H1 (cell line): ENCODE results near the gene TP73. TPM values are rescaled to one million over a fixed set of nuclear protein-coding genes. Genes with fewer than 3 reads are reported as not detected.

Experiments
- CTCF ChIA-PET: fragments of 300-600 bp; sonication (Branson Sonifier 250); formaldehyde crosslinking; loops from one replicate; lab custom pipeline; 2021; ENCODE audit not compliant: partially characterized antibody; lab: Charles Lee
- POLR2A ChIA-PET: fragments of 300-600 bp; sonication (Branson Sonifier 250); formaldehyde crosslinking; loops from one replicate; lab custom pipeline; 2021; ENCODE audit warnings: inconsistent platforms; ENCODE audit not compliant: partially characterized antibody; lab: Charles Lee
- DNase-seq, 2 experiments: peaks; one replicate each; pipeline versions ENCODE4 v3.0.0 to v3.0.0-alpha.2; 2010 to 2022; ENCODE audit warnings: low spot score in 2 of 2, low read depth in 1 of 2, mixed read lengths in 1 of 2
- FAIRE-seq: peaks from 2 replicates; lab custom pipeline; 2011; peaks lifted over from hg19 to GRCh38; lab: Jason Lieb, UNC
- H2AFZ ChIP-seq: 2 replicates; pipeline ENCODE4 v1.8.1; 2012; ENCODE audit warnings: low read length, inconsistent platforms
- H2AK5ac ChIP-seq: 2 replicates; pipeline ENCODE4 v1.6.1; 2013; ENCODE audit warnings: low read depth, low read length
- H2BK120ac ChIP-seq: replicated peaks from 2 replicates; pipeline ENCODE3; 2013; ENCODE audit warnings: low read depth, low read length, inconsistent platforms
- H2BK12ac ChIP-seq: 2 replicates; pipeline ENCODE4 v1.6.1; 2013; ENCODE audit warnings: low read depth, low read length
- H2BK15ac ChIP-seq: 2 replicates; pipeline ENCODE4 v1.6.1; 2013; ENCODE audit warnings: low read length
- H2BK20ac ChIP-seq: 2 replicates; pipeline ENCODE4 v1.6.1; 2013; ENCODE audit warnings: low read length
- H2BK5ac ChIP-seq: 2 replicates; pipeline ENCODE4 v1.6.1; 2013; ENCODE audit warnings: low read depth, low read length
- H3K14ac ChIP-seq: 2 replicates; pipeline ENCODE4 v1.6.1; 2013; ENCODE audit warnings: inconsistent platforms; ENCODE audit not compliant: insufficient read length
- H3K18ac ChIP-seq: 2 replicates; pipeline ENCODE4 v1.6.1; 2013; ENCODE audit warnings: low read length; ENCODE audit errors: extremely low read depth
- H3K23ac ChIP-seq: 2 replicates; pipeline ENCODE4 v1.6.1; 2013; ENCODE audit warnings: inconsistent platforms; ENCODE audit not compliant: insufficient read length
- H3K23me2 ChIP-seq: 2 replicates; pipeline ENCODE4 v1.6.1; 2013; ENCODE audit warnings: low read depth, low read length
- H3K27ac ChIP-seq: 2 replicates; pipeline ENCODE4 v1.6.1; 2011; ENCODE audit warnings: low read depth, low read length, inconsistent platforms
- H3K27me3 ChIP-seq, 4 experiments: replicated peaks in 1 of 4; 1 replicate in 1 of 4; 2 replicates in 3 of 4; pipeline versions ENCODE4 v1.6.1 to v1.8.1; 2011 to 2013; ENCODE audit warnings: low read length in 3 of 4, mild to moderate bottlenecking in 3 of 4, inconsistent platforms in 2 of 4, mixed read lengths in 2 of 4, moderate library complexity in 1 of 4; ENCODE audit not compliant: control insufficient read depth in 3 of 4, insufficient read depth in 3 of 4; ENCODE audit errors: extremely low read depth in 1 of 4
- H3K36me3 ChIP-seq, 4 experiments: 2 replicates each; pipeline versions ENCODE4 v1.6.1 to v1.8.1; 2011 to 2013; ENCODE audit warnings: mild to moderate bottlenecking in 4 of 4, low read length in 3 of 4, moderate library complexity in 2 of 4, control low read depth in 1 of 4, inconsistent platforms in 1 of 4; ENCODE audit not compliant: insufficient read depth in 4 of 4, control insufficient read depth in 2 of 4
- H3K4ac ChIP-seq: replicated peaks from 2 replicates; pipeline ENCODE3; 2013; ENCODE audit warnings: low read length, low read depth, mixed read lengths, inconsistent platforms; ENCODE audit not compliant: insufficient read length
- H3K4me1 ChIP-seq, 4 experiments: replicated peaks in 1 of 4; 1 replicate in 1 of 4; 2 replicates in 3 of 4; pipeline versions ENCODE4 v1.6.1 to v1.8.1; 2011 to 2013; ENCODE audit warnings: low read length in 3 of 4, inconsistent platforms in 2 of 4, mixed read lengths in 1 of 4; ENCODE audit not compliant: insufficient read depth in 4 of 4, control insufficient read depth in 3 of 4
- H3K4me2 ChIP-seq, 2 experiments: 2 replicates each; pipeline versions ENCODE4 v1.6.1 to v1.8.1; 2011 to 2013; ENCODE audit warnings: low read depth in 2 of 2, low read length in 2 of 2, control low read depth in 1 of 2, inconsistent platforms in 1 of 2, mild to moderate bottlenecking in 1 of 2; ENCODE audit not compliant: insufficient read depth in 1 of 2
- H3K4me3 ChIP-seq, 4 experiments: fragments of 200-600, 300-600 bp in 1 of 4; sonication (generic), shearing (Covaris generic), sonication (Bioruptor Twin) in 1 of 4; 2 replicates each; pipeline versions ENCODE4 v1.5.1 to v1.8.1; 2011 to 2016; ENCODE audit warnings: low read length in 4 of 4, low read depth in 3 of 4, control low read depth in 2 of 4, inconsistent platforms in 2 of 4, mild to moderate bottlenecking in 2 of 4, mixed read lengths in 1 of 4, moderate library complexity in 1 of 4; ENCODE audit not compliant: insufficient read depth in 2 of 4; ENCODE audit errors: extremely low read depth in 1 of 4
- H3K56ac ChIP-seq: replicated peaks from 2 replicates; pipeline ENCODE3; 2013; ENCODE audit warnings: low read depth, mild to moderate bottlenecking, mixed read lengths, low read length, inconsistent platforms; ENCODE audit not compliant: insufficient read length
- H3K79me1 ChIP-seq: 2 replicates; pipeline ENCODE4 v1.6.1; 2013; ENCODE audit warnings: low read depth, low read length, control low read depth
- H3K79me2 ChIP-seq, 2 experiments: 2 replicates each; pipeline versions ENCODE4 v1.6.1 to v1.8.1; 2012 to 2013; ENCODE audit warnings: low read length in 2 of 2, mild to moderate bottlenecking in 2 of 2, inconsistent platforms in 1 of 2; ENCODE audit not compliant: insufficient read depth in 2 of 2, control insufficient read depth in 1 of 2
- H3K9ac ChIP-seq, 4 experiments: replicated peaks in 1 of 4; 1 replicate in 1 of 4; 2 replicates in 3 of 4; pipeline versions ENCODE4 v1.6.1 to v1.8.1; 2011 to 2013; ENCODE audit warnings: low read depth in 3 of 4, low read length in 3 of 4, control low read depth in 2 of 4, mild to moderate bottlenecking in 2 of 4, moderate library complexity in 2 of 4, inconsistent platforms in 1 of 4; ENCODE audit errors: extremely low read depth in 1 of 4
- H3K9me3 ChIP-seq, 2 experiments: 2 replicates each; pipeline versions ENCODE4 v1.6.1 to v1.8.1; 2012 to 2013; ENCODE audit warnings: mild to moderate bottlenecking in 2 of 2, moderate library complexity in 2 of 2, control low read depth in 1 of 2, inconsistent platforms in 1 of 2, low read depth in 1 of 2, low read length in 1 of 2, mixed read lengths in 1 of 2; ENCODE audit not compliant: insufficient read depth in 2 of 2
- H4K20me1 ChIP-seq, 2 experiments: replicated peaks in 1 of 2; 2 replicates each; pipeline versions ENCODE3 to v1.8.1; 2011 to 2013; ENCODE audit warnings: inconsistent platforms in 2 of 2, low read length in 2 of 2, mild to moderate bottlenecking in 1 of 2; ENCODE audit not compliant: insufficient read depth in 2 of 2, control insufficient read depth in 1 of 2
- H4K5ac ChIP-seq: 2 replicates; pipeline ENCODE4 v1.6.1; 2013; ENCODE audit warnings: low read length, low read depth, mixed read lengths, inconsistent platforms; ENCODE audit not compliant: insufficient read length
- H4K8ac ChIP-seq: 2 replicates; pipeline ENCODE4 v1.8.0; 2013; ENCODE audit warnings: mild to moderate bottlenecking, moderate library complexity, low read length, inconsistent platforms; ENCODE audit not compliant: insufficient read depth; ENCODE audit errors: extremely low read depth
- H4K91ac ChIP-seq: replicated peaks from 2 replicates; pipeline ENCODE3; 2013; ENCODE audit warnings: low read length, mixed read lengths, inconsistent platforms; ENCODE audit not compliant: insufficient read length
- TAF7 ChIP-seq: optimal IDR thresholded peaks from 2 replicates; pipeline ENCODE3; 2011; ENCODE audit warnings: low read depth, mild to moderate bottlenecking, inconsistent platforms, low read length, moderate library complexity, borderline replicate concordance
- WGBS, 2 experiments: shearing (Covaris generic) in 1 of 2; methylation state at CpG; one replicate each; pipeline versions ENCODE4 v1.1.6 to v1.1.7; 2013 to 2015; ENCODE audit warnings: low lambda C conversion rate in 2 of 2, mixed read lengths in 2 of 2, inconsistent platforms in 1 of 2, low coverage in 1 of 2, missing lambda C conversion rate in 1 of 2; ENCODE audit not compliant: insufficient replicate concordance in 2 of 2, insufficient coverage in 1 of 2, insufficient read length in 1 of 2; ENCODE audit errors: extremely low coverage in 1 of 2, missing lambda C conversion rate in 1 of 2; 5-methylcytosine and 5-hydroxymethylcytosine counted together
- polyA plus RNA-seq, 7 experiments: library from polyadenylated mRNA; depleted of rRNA in 3 of 7; stranded (reverse) in 5 of 7; unstranded in 2 of 7; fragments of >200 nt in 5 of 7; fragments of 200-250 nt in 2 of 7; gene quantifications; 1 replicate in 5 of 7; 2 replicates in 1 of 7; 4 replicates in 1 of 7; pipeline versions ENCODE4 v1.2.1 to v1.2.3, GENCODE V29; 2011 to 2013; ENCODE audit warnings: missing spikeins in 2 of 7, mixed read lengths in 2 of 7
- total RNA-seq: library from RNA; stranded (reverse); fragmentation: NEBNext Ultra II Directional; extraction: Animal tissue kit (Norgen Biotek cat#: 25700); gene quantifications from 2 replicates; pipeline ENCODE4 v1.2.1, GENCODE V29; 2021

TP73 gene
- total and polyA plus RNA-seq, 2 of the 8 experiments (the other 6 are each of a cell fraction or from before 2014, with no cell fraction given) = 2.6 to 3.1 TPM

GRCh38 chr1:3773572-3774275 lies 121.4 kb downstream of the TP73 start:
- no peak overlapping the region for H4K91ac ChIP-seq
- no peak overlapping the region for H3K9ac ChIP-seq
- H2BK5ac ChIP-seq = no peak overlapping the region; the same call in 1 of the 2 replicates
- H3K36me3 ChIP-seq = no peaks in the 10 kb centered on the region
- H3K23me2 ChIP-seq = peaks cover 11% of the 10 kb centered on the region; the same call in 1 of the 2 replicates
- H2BK15ac ChIP-seq = peak overlapping the region; percentile 72; the same call in 1 of the 2 replicates
- no peaks in the 10 kb centered on the region for H3K27me3 ChIP-seq
- H3K4me2 ChIP-seq = peak overlapping the region in 1 of 2 experiments; percentile 76; a peak in 1 of 4 replicates
- TF ChIP-seq TAF7 = no peak
- H4K8ac ChIP-seq = no peak overlapping the region; the same call in 1 of the 2 replicates
- H2AK5ac ChIP-seq = peak overlapping the region; percentile 39; the same call in 1 of the 2 replicates
- CTCF ChIA-PET = interaction anchor here (1.1 to 3.4 kb wide), 6 partner anchors 12 to 78 kb away, joined by 3 to 15 read pairs (median 6); partner anchors contain the start of gene LRRC47
- no peak overlapping the region for H3K4me3 ChIP-seq
- H3K27ac ChIP-seq = no peak overlapping the region
- H3K18ac ChIP-seq = no peak overlapping the region
- FAIRE-seq = no peak
- H3K9me3 ChIP-seq = no peaks in the 10 kb centered on the region
- no peak overlapping the region for H3K56ac ChIP-seq
- WGBS, 2 experiments = 86% methylated on average over 16 of the region's 16 CpGs; no CpG with 5 or more reads in 1 of the 2 experiments
- H2BK120ac ChIP-seq = no peak overlapping the region
- no peaks in the 10 kb centered on the region for H3K79me2 ChIP-seq
- H4K5ac ChIP-seq = no peak overlapping the region
- H2AFZ ChIP-seq = no peak overlapping the region
- no peaks in the 10 kb centered on the region; the same call in 1 of the 2 replicates for H3K79me1 ChIP-seq
- no peak overlapping the region for H2BK20ac ChIP-seq
- H4K20me1 ChIP-seq = peaks cover 2 to 13% of the 10 kb centered on the region in 2 experiments
- peaks cover 0 to 35% (median 13%) of the 10 kb centered on the region in 4 experiments; a peak in 6 of 7 replicates for H3K4me1 ChIP-seq
- POLR2A ChIA-PET = interaction anchor here (0.8 to 2.0 kb wide), 3 partner anchors 14 to 27 kb away, joined by 3 to 7 read pairs (median 4); no protein-coding TSS in a partner anchor
- H3K23ac ChIP-seq = no peak overlapping the region
- H3K14ac ChIP-seq = no peak overlapping the region
- DNase-seq = no peak
- 0 out of 2 replicates have a peak overlapping the region, but pooled peaks have one; percentile 9 for H2BK12ac ChIP-seq
- peak overlapping the region; percentile 72 for H3K4ac ChIP-seq
